Erythroblast (primary cell): ENCODE measurements around the gene PSMD13.
A peak's percentile ranks its signal among the peaks of the same experiment; 100 is the strongest.

Source experiments
- GATA1 ChIP-seq: IDR thresholded peaks from 2 replicates; pipeline ENCODE4 v1.6.1; 2011; ENCODE audit warnings: low read depth, mild to moderate bottlenecking, control low read depth, low read length, moderate library complexity
- POLR2A ChIP-seq: IDR thresholded peaks from 2 replicates; pipeline ENCODE4 v1.6.1; 2011; ENCODE audit warnings: mild to moderate bottlenecking, low read length

GRCh38 chr11:216081-216974 lies 20.4 kb upstream of the PSMD13 start:
- TF ChIP-seq POLR2A, result peak; percentile 32
- TF ChIP-seq GATA1, result no peak
